Daoy (cell line): ENCODE data around the gene SAMM50. TPM values are rescaled to one million over a fixed set of nuclear protein-coding genes. Genes with fewer than 3 reads are reported as not detected.

Source experiments
- DNase-seq: peaks from one replicate; pipeline ENCODE4 v3.0.0-alpha.2; 2015; ENCODE audit warnings: low read depth
- total RNA-seq: library from RNA; depleted of rRNA; stranded (reverse); fragments of >200 nt; shearing (Covaris generic); gene quantifications from 2 replicates; pipeline ENCODE4 v1.2.3, GENCODE V29; 2014

The SAMM50 gene
- total RNA-seq, 1 experiment from 2014 or later: 56.7 TPM

GRCh38 chr22:43976861-43977795 is 21.9 kb downstream of the SAMM50 start:
- DNase-seq: no peak

GRCh38 chr22:43978558-43978957 is 23.3 kb downstream of the SAMM50 start:
- no peak for DNase-seq

GRCh38 chr22:43980579-43980978 is 25.3 kb downstream of the SAMM50 start:
- no peak for DNase-seq

- DNase-seq: no peak
Observed at GRCh38 chr22:43980996-43981395, 25.8 kb downstream of the SAMM50 start.

GRCh38 chr22:43983808-43984207 is 28.6 kb downstream of the SAMM50 start:
- no peak for DNase-seq

- no peak for DNase-seq
Observed at GRCh38 chr22:43985532-43985931, 30.3 kb downstream of the SAMM50 start.

GRCh38 chr22:43988116-43988820 is 33.0 kb downstream of the SAMM50 start:
- no peak for DNase-seq

- no peak for DNase-seq
Observed at GRCh38 chr22:43988960-43989359, 33.7 kb downstream of the SAMM50 start.

GRCh38 chr22:43990044-43990443 is 34.8 kb downstream of the SAMM50 start:
- no peak for DNase-seq

- no peak for DNase-seq
Observed at GRCh38 chr22:43991316-43992020, 36.2 kb downstream of the SAMM50 start.

GRCh38 chr22:43992331-43992821 is 37.1 kb downstream of the SAMM50 start:
- DNase-seq: peak; percentile 51

GRCh38 chr22:43993072-43993760 is 38.0 kb downstream of the SAMM50 start:
- peak; percentile 52 for DNase-seq

- DNase-seq: no peak
Observed at GRCh38 chr22:43994006-43994405, 38.8 kb downstream of the SAMM50 start.

- no peak for DNase-seq
Observed at GRCh38 chr22:43994416-43994815, 39.2 kb downstream of the SAMM50 start.

GRCh38 chr22:43995057-43995685 is 39.9 kb downstream of the SAMM50 start:
- no peak for DNase-seq

- DNase-seq: no peak
Observed at GRCh38 chr22:43995798-43996169, 40.5 kb downstream of the SAMM50 start.

- no peak for DNase-seq
Observed at GRCh38 chr22:43996170-43996980, 41.1 kb downstream of the SAMM50 start.

GRCh38 chr22:43996981-43997265 is 41.7 kb downstream of the SAMM50 start:
- DNase-seq: no peak

- no peak for DNase-seq
Observed at GRCh38 chr22:43998679-43999264, 43.5 kb downstream of the SAMM50 start.

GRCh38 chr22:43999378-43999777 is 44.1 kb downstream of the SAMM50 start:
- no peak for DNase-seq
